ENCODE results near the gene SMCO4. TPM values are rescaled to one million over a fixed set of nuclear protein-coding genes. Genes with fewer than 3 reads are reported as not detected.

The SMCO4 gene
- total and polyA plus RNA-seq, 2 experiments from 2014 or later = 42.2 to 49.0 TPM

- Histone ChIP-seq H3K4me1 (ENCODE audit: insufficient read depth) (peaks cover 33% of the 10 kb centered on the region), H4K20me1 (replicated peaks; ENCODE audit: insufficient read depth) (no peaks in the 10 kb centered on the region; the same call in 1 of the 2 replicates), H3F3A (replicated peaks; ENCODE audit: low read depth) (no peaks in the 10 kb centered on the region), H3K9me2 (ENCODE audit: insufficient read depth) (no peaks in the 10 kb centered on the region), H3K4me2 (no peak overlapping the region), H3K79me2 (replicated peaks; ENCODE audit: insufficient read depth) (peaks cover 56% of the 10 kb centered on the region), H3K27me3 (ENCODE audit: insufficient read depth) (no peaks in the 10 kb centered on the region), H3K36me3 (ENCODE audit: insufficient read depth) (no peaks in the 10 kb centered on the region; the same call in 1 of the 2 replicates), H3K27ac (ENCODE audit: low read depth) (no peak overlapping the region), H2AFZ (no peak overlapping the region), H3K4me3 (no peak overlapping the region)
- Mint-ChIP-seq H3K27ac (no peak overlapping the region), H3K4me1 (peaks cover 59% of the 10 kb centered on the region), H3K4me3 (no peak overlapping the region), H3K36me3 (ENCODE audit: low read depth) (no peaks in the 10 kb centered on the region; the same call in 2 of the 3 replicates), H3K9me3 (no peaks in the 10 kb centered on the region), H3K27me3 (ENCODE audit: insufficient read depth, low read depth, poor library complexity) (peaks cover 1% of the 10 kb centered on the region)
- DNase-seq (ENCODE audit: low spot score) (no peak), ATAC-seq (no peak)
- TF ChIP-seq JUNB (IDR thresholded peaks at IDR 0.05; ENCODE audit: unreplicated experiment) (no peak), EZH2 (IDR thresholded peaks at IDR 0.05; ENCODE audit: low read depth, unreplicated experiment) (no peak), STAT1 (IDR thresholded peaks at IDR 0.05; ENCODE audit: unreplicated experiment) (no peak), EZH2phosphoT487 (IDR thresholded peaks at IDR 0.05; ENCODE audit: unreplicated experiment) (no peak), CTCF (conservative IDR thresholded peaks at IDR 0.05; ENCODE audit: low read depth in 2 of 2) (no peak), POLR2AphosphoS5 (IDR thresholded peaks at IDR 0.05; ENCODE audit: low read depth) (no peak), ZNF114 (CRISPR knock-in tag; IDR thresholded peaks at IDR 0.05) (no peak), ZNF331 (CRISPR knock-in tag; IDR thresholded peaks at IDR 0.05; ENCODE audit: low read depth) (no peak), ETS1 (IDR thresholded peaks at IDR 0.05) (no peak)
Measured at GRCh38 chr11:93518081-93518480, 25.1 kb downstream of the SMCO4 start.

- no peaks in the 10 kb centered on the region; the same call in none of the 2 replicates for H4K20me1 ChIP-seq (replicated peaks; ENCODE audit: insufficient read depth)
- TF ChIP-seq POLR2AphosphoS5 (IDR thresholded peaks at IDR 0.05; ENCODE audit: low read depth) (no peak), ETS1 (IDR thresholded peaks at IDR 0.05) (no peak), ZNF114 (CRISPR knock-in tag; IDR thresholded peaks at IDR 0.05) (no peak), NANOG (IDR thresholded peaks at IDR 0.05; ENCODE audit: borderline replicate concordance) (no peak), CREB1 (CRISPR knock-in tag; IDR thresholded peaks at IDR 0.05; ENCODE audit: low read depth) (no peak), STAT1 (IDR thresholded peaks at IDR 0.05; ENCODE audit: unreplicated experiment) (no peak), ZNF331 (CRISPR knock-in tag; IDR thresholded peaks at IDR 0.05; ENCODE audit: low read depth) (no peak), REST (IDR thresholded peaks at IDR 0.05; ENCODE audit: unreplicated experiment) (no peak), CTCF (conservative IDR thresholded peaks at IDR 0.05; ENCODE audit: low read depth in 2 of 2) (no peak), EZH2 (IDR thresholded peaks at IDR 0.05; ENCODE audit: low read depth, unreplicated experiment) (no peak)
- H3K4me2 ChIP-seq = no peak overlapping the region
- H3K27ac ChIP-seq (ENCODE audit: low read depth) = no peak overlapping the region
- ATAC-seq (no peak), DNase-seq (ENCODE audit: low spot score) (no peak)
- no peaks in the 10 kb centered on the region for H3K9me2 ChIP-seq (ENCODE audit: insufficient read depth)
- Mint-ChIP-seq H3K4me3 (no peak overlapping the region), H3K36me3 (ENCODE audit: low read depth) (no peaks in the 10 kb centered on the region; the same call in 2 of the 3 replicates), H3K4me1 (peaks cover 56% of the 10 kb centered on the region), H3K27ac (no peak overlapping the region), H3K27me3 (ENCODE audit: insufficient read depth, low read depth, poor library complexity) (peaks cover 1% of the 10 kb centered on the region), H3K9me3 (no peaks in the 10 kb centered on the region)
- no peaks in the 10 kb centered on the region for H3F3A ChIP-seq (replicated peaks; ENCODE audit: low read depth)
- H2AFZ ChIP-seq = no peak overlapping the region
- H3K79me2 ChIP-seq (replicated peaks; ENCODE audit: insufficient read depth) = peaks cover 52% of the 10 kb centered on the region
- peaks cover 30% of the 10 kb centered on the region for H3K4me1 ChIP-seq (ENCODE audit: insufficient read depth)
- H3K36me3 ChIP-seq (ENCODE audit: insufficient read depth) = no peaks in the 10 kb centered on the region; the same call in 1 of the 2 replicates
- no peaks in the 10 kb centered on the region for H3K27me3 ChIP-seq (ENCODE audit: insufficient read depth)
- no peak overlapping the region for H3K4me3 ChIP-seq
Measured at GRCh38 chr11:93517611-93518010, 25.6 kb downstream of the SMCO4 start.

Measured in GM23338 (cell line).